H9 (cell line): ENCODE results near the gene C1orf122. TPM values are rescaled to one million over a fixed set of nuclear protein-coding genes. Genes with fewer than 3 reads are reported as not detected.

ENCODE experiments used
- DNase-seq: peaks from one replicate; pipeline ENCODE4 v3.0.0-alpha.2; 2017
- H2AFZ ChIP-seq: one replicate; pipeline ENCODE4 v1.6.1; 2013; ENCODE audit warnings: mild to moderate bottlenecking, low read length, control low read depth, moderate library complexity
- H2AK5ac ChIP-seq: 2 replicates; pipeline ENCODE4 v1.6.1; 2013; ENCODE audit warnings: low read length, control low read depth, mixed read lengths; ENCODE audit not compliant: insufficient read length
- H2BK120ac ChIP-seq: one replicate; pipeline ENCODE4 v1.6.1; 2013; ENCODE audit warnings: low read depth, mild to moderate bottlenecking, low read length, control low read depth, inconsistent platforms; ENCODE audit not compliant: poor library complexity, severe bottlenecking
- H2BK12ac ChIP-seq: 2 replicates; pipeline ENCODE4 v1.6.1; 2013; ENCODE audit warnings: low read length, control low read depth, mixed read lengths, low read depth; ENCODE audit not compliant: insufficient read length
- H2BK15ac ChIP-seq: 2 replicates; pipeline ENCODE4 v1.6.1; 2013; ENCODE audit warnings: low read depth, low read length, control low read depth
- H2BK20ac ChIP-seq: one replicate; pipeline ENCODE4 v1.6.1; 2013; ENCODE audit warnings: low read depth, mild to moderate bottlenecking, low read length, control low read depth, inconsistent platforms; ENCODE audit not compliant: poor library complexity, severe bottlenecking
- H2BK5ac ChIP-seq: 2 replicates; pipeline ENCODE4 v1.6.1; 2013; ENCODE audit warnings: low read length, control low read depth, mixed read lengths; ENCODE audit not compliant: insufficient read length
- H3K14ac ChIP-seq: 2 replicates; pipeline ENCODE4 v1.6.1; 2013; ENCODE audit warnings: low read length, control low read depth; ENCODE audit not compliant: insufficient read depth
- H3K18ac ChIP-seq: 2 replicates; pipeline ENCODE4 v1.6.1; 2013; ENCODE audit warnings: low read depth, mild to moderate bottlenecking, mixed read lengths, low read length, control low read depth; ENCODE audit not compliant: insufficient read length
- H3K23ac ChIP-seq: 2 replicates; pipeline ENCODE4 v1.6.1; 2013; ENCODE audit warnings: low read length, control low read depth, mixed read lengths, low read depth; ENCODE audit not compliant: insufficient read length
- H3K23me2 ChIP-seq: 2 replicates; pipeline ENCODE4 v1.6.1; 2013; ENCODE audit warnings: low read depth, mild to moderate bottlenecking, mixed read lengths, low read length, control low read depth; ENCODE audit not compliant: insufficient read length, poor library complexity, severe bottlenecking
- H3K27ac ChIP-seq: 2 replicates; pipeline ENCODE4 v1.5.1; 2013; ENCODE audit warnings: low read length, control low read depth, mixed read lengths, low read depth; ENCODE audit not compliant: insufficient read length
- H3K27me3 ChIP-seq: 2 replicates; pipeline ENCODE4 v1.6.1; 2013; ENCODE audit warnings: low read length, control low read depth, inconsistent platforms; ENCODE audit not compliant: insufficient read depth
- H3K4ac ChIP-seq: 2 replicates; pipeline ENCODE4 v1.6.1; 2013; ENCODE audit warnings: low read depth, mild to moderate bottlenecking, control low read depth, inconsistent platforms, low read length, moderate library complexity
- H3K4me1 ChIP-seq: 2 replicates; pipeline ENCODE4 v1.6.1; 2013; ENCODE audit warnings: low read length, control low read depth, inconsistent platforms; ENCODE audit not compliant: insufficient read depth
- H3K4me2 ChIP-seq: 2 replicates; pipeline ENCODE4 v1.6.1; 2013; ENCODE audit warnings: low read length, control low read depth, mixed read lengths; ENCODE audit not compliant: insufficient read length, insufficient read depth
- H3K56ac ChIP-seq: 2 replicates; pipeline ENCODE4 v1.6.1; 2013; ENCODE audit warnings: low read depth, mild to moderate bottlenecking, mixed read lengths, low read length, control low read depth; ENCODE audit not compliant: insufficient read length
- H3K79me1 ChIP-seq: 2 replicates; pipeline ENCODE4 v1.6.1; 2013; ENCODE audit warnings: low read depth, mild to moderate bottlenecking, moderate library complexity, low read length, control low read depth, inconsistent platforms; ENCODE audit not compliant: insufficient read depth, poor library complexity, severe bottlenecking
- H3K79me2 ChIP-seq: 2 replicates; pipeline ENCODE4 v1.6.1; 2013; ENCODE audit warnings: low read length, control low read depth, inconsistent platforms; ENCODE audit not compliant: insufficient read depth
- H3K9ac ChIP-seq: 2 replicates; pipeline ENCODE4 v1.6.1; 2013; ENCODE audit warnings: low read length, control low read depth, mixed read lengths; ENCODE audit not compliant: insufficient read length; ENCODE audit errors: extremely low read depth
- H3K9me3 ChIP-seq: one replicate; pipeline ENCODE4 v1.6.1; 2013; ENCODE audit warnings: low read depth, low read length, inconsistent platforms; ENCODE audit not compliant: control insufficient read depth
- H3T11ph ChIP-seq: one replicate; pipeline ENCODE4 v1.6.1; 2013; ENCODE audit warnings: mild to moderate bottlenecking, low read length, control low read depth, inconsistent platforms
- H4K20me1 ChIP-seq: one replicate; pipeline ENCODE4 v1.6.1; 2013; ENCODE audit not compliant: control insufficient read depth, insufficient read length, insufficient read depth
- H4K5ac ChIP-seq: 2 replicates; pipeline ENCODE4 v1.6.1; 2013; ENCODE audit warnings: low read depth, mild to moderate bottlenecking, mixed read lengths, low read length, control low read depth; ENCODE audit not compliant: insufficient read length
- H4K8ac ChIP-seq: replicated peaks from 2 replicates; pipeline ENCODE4 v1.6.1; 2013; ENCODE audit warnings: low read length, control low read depth, mixed read lengths, low read depth; ENCODE audit not compliant: insufficient read length
- H4K91ac ChIP-seq: 2 replicates; pipeline ENCODE4 v1.6.1; 2013; ENCODE audit warnings: low read depth, mild to moderate bottlenecking, moderate library complexity, mixed read lengths, low read length, control low read depth; ENCODE audit not compliant: insufficient read length
- H3K27ac Mint-ChIP-seq, 3 experiments: 2 replicates in 2 of 3; 3 replicates in 1 of 3; pipeline ENCODE4 v1.8.0; 2020 to 2021; ENCODE audit warnings: mixed read lengths in 3 of 3, mild to moderate bottlenecking in 1 of 3, moderate library complexity in 1 of 3
- H3K27me3 Mint-ChIP-seq: 2 replicates; pipeline ENCODE4 v1.8.0; 2021; ENCODE audit warnings: low read depth, mild to moderate bottlenecking, moderate library complexity, mixed read lengths
- H3K36me3 Mint-ChIP-seq, 3 experiments: 2 replicates in 2 of 3; 3 replicates in 1 of 3; pipeline ENCODE4 v1.8.0; 2020 to 2021; ENCODE audit warnings: low read depth in 3 of 3, mixed read lengths in 3 of 3; ENCODE audit not compliant: insufficient read depth in 1 of 3
- H3K4me1 Mint-ChIP-seq, 2 experiments: 2 replicates each; pipeline ENCODE4 v1.8.0; 2020; ENCODE audit warnings: mixed read lengths in 2 of 2
- H3K4me3 Mint-ChIP-seq, 2 experiments: 2 replicates in 1 of 2; 3 replicates in 1 of 2; pipeline ENCODE4 v1.8.0; 2020 to 2021; ENCODE audit warnings: mild to moderate bottlenecking in 2 of 2, mixed read lengths in 2 of 2, moderate library complexity in 1 of 2
- H3K9me3 Mint-ChIP-seq, 2 experiments: 2 replicates in 1 of 2; 3 replicates in 1 of 2; pipeline ENCODE4 v1.8.0; 2020; ENCODE audit warnings: mild to moderate bottlenecking in 2 of 2, mixed read lengths in 2 of 2, moderate library complexity in 1 of 2
- CTCF ChIP-seq: fragments of 200-600 bp; sonication (generic); conservative IDR thresholded peaks from 3 replicates; pipeline ENCODE4 v1.8.0; 2021; ENCODE audit warnings: antibody characterized with exemption, mild to moderate bottlenecking
- total RNA-seq: library from RNA; stranded (reverse); gene quantifications from 2 replicates; pipeline ENCODE4 v1.2.1, GENCODE V29; 2021

Gene C1orf122
- total RNA-seq, 1 experiment from 2014 or later = 59.3 TPM

- H3K4me1 ChIP-seq = no peaks in the 10 kb centered on the region
- H3K23me2 ChIP-seq = no peaks in the 10 kb centered on the region
- no peak overlapping the region for H3K14ac ChIP-seq
- no peak for TF ChIP-seq CTCF
- H4K20me1 ChIP-seq = no peaks in the 10 kb centered on the region
- H3T11ph ChIP-seq = no peak overlapping the region
- H2BK5ac ChIP-seq = no peak overlapping the region
- H3K23ac ChIP-seq = no peak overlapping the region
- no peak for DNase-seq
- H4K91ac ChIP-seq = no peak overlapping the region
- H3K9me3 Mint-ChIP-seq = no peaks in the 10 kb centered on the region
- no peak overlapping the region for H3K4ac ChIP-seq
- H3K4me3 Mint-ChIP-seq = no peak overlapping the region
- H3K27me3 ChIP-seq = no peaks in the 10 kb centered on the region
- peak overlapping the region in 1 of 3 experiments; percentile 19; a peak in 2 of 7 replicates for H3K27ac Mint-ChIP-seq
- no peak overlapping the region for H4K8ac ChIP-seq
- H3K9me3 ChIP-seq = no peaks in the 10 kb centered on the region
- H2BK120ac ChIP-seq = no peak overlapping the region
- no peak overlapping the region for H3K56ac ChIP-seq
- H2AFZ ChIP-seq = no peak overlapping the region
- H2BK15ac ChIP-seq = no peak overlapping the region
- H3K79me2 ChIP-seq = peaks cover 2% of the 10 kb centered on the region; the same call in 1 of the 2 replicates
- no peak overlapping the region for H4K5ac ChIP-seq
- H3K9ac ChIP-seq = no peak overlapping the region
- H3K4me2 ChIP-seq = no peak overlapping the region
- H2BK20ac ChIP-seq = no peak overlapping the region
- H2BK12ac ChIP-seq = no peak overlapping the region
- peaks cover 4% of the 10 kb centered on the region for H3K79me1 ChIP-seq
- H3K36me3 Mint-ChIP-seq = peaks cover 1 to 24% (median 16%) of the 10 kb centered on the region in 3 experiments
- H3K4me1 Mint-ChIP-seq = peaks cover 0 to 2% of the 10 kb centered on the region in 2 experiments; a peak in 1 of 4 replicates
- H2AK5ac ChIP-seq = no peak overlapping the region
- no peak overlapping the region for H3K18ac ChIP-seq
- no peak overlapping the region for H3K27ac ChIP-seq
- no peaks in the 10 kb centered on the region for H3K27me3 Mint-ChIP-seq
These were observed 45.6 kb downstream of the C1orf122 start for GRCh38 chr1:37853157-37853556.
